GM21367 (cell line): ENCODE results near the gene DRC7.

ENCODE experiments used
- ATAC-seq: cut with Tn5 transposase; IDR thresholded peaks from one replicate; pipeline ENCODE4 v1.9.1; 2021; ENCODE audit not compliant: unreplicated experiment

Gene DRC7

GRCh38 chr16:57749101-57749692 is 54.6 kb downstream of the DRC7 start:
- no peak for ATAC-seq

DNA sequence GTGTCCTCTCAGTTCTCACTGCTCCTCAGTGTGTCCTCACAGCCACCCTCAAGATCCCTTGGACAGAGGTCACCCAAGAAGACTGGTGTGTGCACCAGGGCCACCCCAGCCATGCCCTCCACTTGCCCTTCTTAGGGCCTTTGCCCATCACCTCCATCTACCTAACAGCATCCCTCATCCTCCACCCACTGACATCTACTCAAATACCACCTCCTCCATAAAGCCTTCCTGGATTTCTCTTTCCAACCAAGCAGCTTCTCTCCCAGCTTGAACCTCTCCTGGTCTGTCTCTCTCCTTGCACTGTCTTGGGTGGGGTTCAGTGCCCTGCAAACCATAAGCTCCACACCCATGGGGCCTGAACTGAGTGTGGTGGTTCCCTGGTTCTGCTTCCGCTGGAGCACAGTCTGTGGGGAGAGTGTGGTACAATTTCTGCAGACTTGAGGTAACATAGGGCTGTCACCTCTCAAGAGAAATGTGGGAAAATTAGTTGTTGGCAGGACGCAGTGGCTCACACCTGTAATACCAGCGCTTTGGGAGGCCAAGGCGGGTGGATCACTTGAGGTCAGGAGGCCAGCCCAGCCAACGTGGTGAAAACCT is 55.3 kb downstream of the DRC7 start:
- no peak for ATAC-seq

GRCh38 chr16:57750796-57751538 is 56.4 kb downstream of the DRC7 start:
- ATAC-seq = no peak

GRCh38 chr16:57751539-57752202 is 57.1 kb downstream of the DRC7 start:
- no peak for ATAC-seq

DNA sequence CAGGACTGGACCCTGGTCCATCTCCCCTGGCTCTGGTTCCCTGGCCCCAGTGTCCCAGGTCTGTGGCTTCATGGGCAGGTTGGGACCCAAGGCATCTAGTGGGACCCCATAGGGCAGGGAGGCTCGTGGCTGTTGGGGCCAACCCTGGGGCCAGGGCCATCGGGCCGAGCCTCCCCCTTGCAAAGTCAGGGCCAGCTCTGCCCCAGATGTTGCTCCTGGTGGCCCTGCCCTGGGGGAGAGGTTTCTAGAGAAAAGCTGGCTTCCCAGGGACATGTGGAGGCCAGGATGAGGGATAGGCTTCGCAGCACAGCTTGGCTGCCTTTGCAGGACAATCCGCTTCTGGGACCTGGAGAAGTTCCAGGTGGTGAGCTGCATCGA is 57.6 kb downstream of the DRC7 start:
- ATAC-seq = no peak

- no peak for ATAC-seq
Observed at GRCh38 chr16:57752581-57753447, 58.2 kb downstream of the DRC7 start.

DNA sequence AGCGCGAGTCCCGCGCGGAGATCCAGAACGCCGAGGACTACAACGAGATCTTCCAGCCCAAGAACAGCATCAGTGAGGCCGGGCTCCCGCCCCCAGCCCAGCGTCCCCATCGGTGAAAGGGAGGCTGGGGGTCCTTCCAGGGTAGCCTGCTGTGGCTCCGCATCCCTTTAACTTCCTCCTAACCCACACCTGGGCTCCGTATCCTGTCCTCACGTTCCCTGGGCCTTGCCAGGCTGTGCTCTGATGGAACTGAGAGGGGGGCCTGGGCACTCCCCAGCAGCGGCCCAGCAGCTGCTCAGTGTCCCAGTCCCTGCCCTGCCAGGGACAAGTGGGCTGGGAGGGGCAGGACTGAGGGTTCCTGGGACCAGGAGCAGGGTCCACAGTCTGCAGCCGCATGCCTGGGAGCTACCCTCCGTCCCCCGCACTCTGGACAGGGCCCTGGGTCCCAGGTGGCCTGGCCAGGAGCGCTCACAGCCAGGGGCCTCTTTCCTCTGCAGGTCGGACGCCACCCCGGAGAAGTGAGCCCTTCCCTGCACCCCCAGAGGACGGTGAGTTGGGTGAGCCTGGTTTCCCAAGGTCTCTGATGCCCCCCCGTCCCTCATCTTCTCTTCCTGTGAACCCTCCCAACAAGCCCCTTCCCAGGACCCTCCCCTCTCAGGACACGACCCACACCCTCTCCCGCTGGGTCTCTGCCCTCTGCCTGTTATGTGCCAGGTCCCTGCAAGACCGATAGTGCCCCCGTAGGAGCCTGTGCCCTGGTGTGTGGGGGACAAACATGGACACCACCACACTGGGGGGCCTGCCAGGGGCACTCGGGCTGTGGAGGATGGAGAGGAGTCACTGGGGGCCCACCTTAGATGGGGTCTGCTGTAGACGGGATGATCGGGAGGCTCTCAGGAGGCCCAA is 59.1 kb downstream of the DRC7 start:
- no peak for ATAC-seq

DNA sequence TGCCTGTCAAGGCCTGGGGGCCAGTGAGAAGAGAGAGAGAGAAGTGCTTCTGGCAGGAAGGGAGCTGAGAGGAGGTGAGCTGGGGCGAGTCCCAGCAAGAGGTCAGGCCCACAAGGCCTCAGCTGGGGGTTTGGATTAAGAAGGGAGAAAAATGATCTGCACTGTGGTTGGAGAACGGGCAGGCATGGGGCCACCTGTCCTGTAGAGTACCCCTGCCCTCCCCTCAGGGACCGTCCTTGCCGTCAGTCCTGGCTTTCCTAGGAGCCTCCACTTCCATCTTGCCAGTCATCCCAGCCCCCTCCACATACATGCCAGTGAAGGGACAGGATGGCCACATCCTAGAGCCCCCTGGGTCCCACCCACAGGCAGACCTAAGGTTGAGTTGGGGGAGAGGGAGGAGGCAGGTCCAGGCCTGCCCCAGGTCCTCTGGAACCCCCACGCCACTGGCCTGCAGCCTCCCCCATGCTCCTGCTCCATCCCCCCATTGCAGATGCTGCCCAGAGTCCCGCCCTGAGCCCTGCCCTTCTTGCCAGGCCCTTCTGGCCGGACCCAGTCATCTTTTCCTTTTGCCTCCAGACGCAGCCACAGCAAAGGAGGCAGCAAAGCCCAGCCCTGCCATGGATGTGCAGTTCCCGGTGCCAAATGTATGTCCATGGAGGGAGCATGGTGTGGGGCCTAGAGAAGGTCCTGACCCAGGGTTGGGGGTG is 59.9 kb downstream of the DRC7 start:
- no peak for ATAC-seq

- ATAC-seq = no peak
Observed at GRCh38 chr16:57755061-57755684, 60.6 kb downstream of the DRC7 start.

- no peak for ATAC-seq
Observed at GRCh38 chr16:57755726-57756423, 61.3 kb downstream of the DRC7 start.

DNA sequence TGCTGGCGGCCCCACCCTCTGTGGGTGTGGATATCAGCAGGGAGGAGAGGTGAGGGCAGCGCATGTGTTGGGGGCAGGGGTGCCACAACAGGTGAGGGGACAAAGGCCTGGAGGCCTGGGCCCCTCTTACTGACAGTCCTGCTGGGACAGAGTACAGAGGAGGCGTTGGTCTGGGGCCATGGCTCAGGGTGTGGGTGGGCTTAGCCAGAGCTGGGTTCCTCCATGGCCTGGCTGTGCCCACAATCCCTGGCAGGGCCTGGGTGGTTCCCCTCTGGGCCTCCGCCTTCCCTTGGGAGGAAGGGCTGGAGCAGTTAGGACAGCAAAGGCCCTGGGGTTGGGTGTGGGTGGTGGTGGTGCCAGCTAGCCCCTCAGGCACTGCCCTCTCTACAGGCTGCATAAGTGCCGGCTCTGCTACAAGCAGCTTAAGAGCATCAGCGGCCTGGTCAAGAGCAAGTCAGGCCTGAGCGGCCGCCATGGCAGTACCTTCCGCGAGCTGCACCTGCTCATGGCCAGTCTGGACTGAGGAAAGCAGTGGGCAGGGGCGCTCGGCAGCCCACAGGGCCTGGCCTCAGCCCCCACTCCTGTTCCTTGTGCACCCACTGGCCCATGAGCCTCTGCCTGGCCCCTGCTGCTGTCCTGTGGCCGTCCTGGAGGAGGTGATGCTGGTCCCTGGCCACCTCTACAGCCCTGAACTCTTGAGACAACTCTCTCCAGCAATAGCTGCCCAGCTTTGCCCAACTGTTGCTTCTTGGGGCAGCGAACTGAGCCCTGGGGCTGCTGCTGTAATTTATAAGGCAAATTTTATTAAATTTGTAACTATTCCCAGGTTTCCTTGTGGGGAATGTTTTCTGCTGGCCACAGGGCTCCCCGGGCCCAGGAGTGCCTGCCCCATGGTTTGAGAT is 62.1 kb downstream of the DRC7 start:
- peak; percentile 4 for ATAC-seq

DNA sequence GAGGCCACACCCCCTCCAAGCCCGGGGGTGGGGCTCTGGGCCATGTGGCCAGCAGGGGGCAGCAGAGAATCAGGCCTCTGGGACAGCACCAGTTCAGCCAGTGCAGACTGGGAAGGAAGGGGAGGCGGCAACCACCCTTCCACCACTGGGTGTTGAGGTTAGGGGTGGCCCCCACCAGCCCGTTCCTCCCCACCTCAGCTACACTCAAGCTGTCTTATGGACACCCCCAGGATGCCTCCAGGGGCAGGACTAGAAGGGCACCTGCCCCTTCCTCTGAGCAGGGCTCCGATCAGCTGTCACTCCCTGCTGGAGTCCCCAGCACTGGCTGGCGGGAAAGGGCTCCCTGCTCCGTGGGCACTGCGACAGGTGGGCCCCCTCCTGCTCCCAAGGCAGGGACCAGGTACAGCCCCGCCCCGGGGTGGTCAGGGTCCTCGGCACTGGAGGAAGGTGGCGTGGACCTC is 62.8 kb downstream of the DRC7 start:
- ATAC-seq = peak; percentile 76

GRCh38 chr16:57757883-57758282 is 63.3 kb downstream of the DRC7 start:
- no peak for ATAC-seq

- ATAC-seq = no peak
Observed at GRCh38 chr16:57758331-57759117, 63.9 kb downstream of the DRC7 start.

DNA sequence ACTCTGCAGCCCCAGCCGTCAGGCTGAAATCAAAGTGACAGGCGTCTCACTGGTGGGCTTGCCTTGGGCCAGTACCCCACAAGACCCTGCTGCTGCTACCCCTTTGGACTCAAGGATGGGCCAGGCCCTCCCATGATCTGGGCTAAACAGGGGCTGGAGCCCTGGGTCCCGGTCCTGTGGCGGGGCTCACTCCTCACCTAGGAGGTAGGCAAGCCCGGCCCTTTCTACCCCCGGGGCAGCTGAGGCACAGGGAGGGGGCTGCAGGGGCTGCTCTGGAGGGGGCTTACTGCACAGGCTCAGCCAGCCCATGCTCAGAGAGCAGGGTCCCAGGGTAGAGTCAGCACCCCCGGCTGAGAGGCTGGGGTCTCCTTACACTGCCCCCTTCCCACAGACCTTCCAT is 64.5 kb downstream of the DRC7 start:
- no peak for ATAC-seq
